K562 treated with DMSO at 1 percent for 24 hours (cell line): ENCODE measurements around the gene FGFRL1. TPM values are rescaled to one million over a fixed set of nuclear protein-coding genes. Genes with fewer than 3 reads are reported as not detected.

Experiments used
- total RNA-seq: library from RNA; unstranded; fragments of 300-600 nt; gene quantifications from 2 replicates; pipeline ENCODE4 v1.2.3, GENCODE V29; 2022; ENCODE audit warnings: low read depth; ENCODE audit not compliant: insufficient read depth

FGFRL1 gene
- 39.0 and 41.4 TPM in 2 replicates for total RNA-seq

DNA sequence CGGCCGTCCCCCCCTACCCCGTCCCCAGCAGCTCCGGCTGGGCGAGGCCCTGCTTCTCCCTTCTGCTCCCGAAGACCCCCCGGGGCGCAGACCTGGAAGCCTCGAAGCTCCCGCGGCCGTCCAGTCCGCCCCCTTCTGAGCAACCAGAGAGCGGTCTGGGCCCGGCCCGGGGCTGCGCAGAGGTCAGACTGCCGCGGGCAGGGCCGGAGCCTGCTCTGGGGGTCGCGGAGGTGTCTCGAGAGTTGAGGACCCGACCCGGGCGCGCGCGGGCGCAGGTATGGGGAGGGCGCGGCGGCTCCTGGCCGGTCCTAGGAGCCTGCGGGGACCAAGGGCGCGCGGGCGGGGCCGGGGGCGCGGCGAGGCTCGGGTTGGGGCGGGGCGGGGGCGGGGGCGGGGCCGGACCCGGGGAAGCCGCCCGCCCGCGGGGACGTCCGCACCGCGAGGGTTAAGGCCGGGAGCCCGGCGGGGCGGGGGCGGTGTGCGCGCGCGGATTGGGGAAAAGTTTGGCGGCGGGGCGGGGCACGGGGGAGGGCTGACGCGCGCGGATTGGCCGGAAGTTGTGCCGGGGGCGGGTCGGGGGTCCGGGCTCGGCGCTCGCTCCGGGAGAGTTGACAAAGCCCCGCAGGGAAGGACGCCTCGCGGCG lies at the start of gene FGFRL1:
Gene FGFRL1, plus strand, starts transcription at position 605 of the 644 bp plus-strand sequence. CDS start 860 bp downstream, outside the sequence.

GRCh38 chr4:973431-974397 lies 37.7 kb upstream of the FGFRL1 start, which contains the start of gene DGKQ:
DGKQ (minus strand) TSS chr4:973569; CDS start chr4:973482, 87 bp downstream.

DNA sequence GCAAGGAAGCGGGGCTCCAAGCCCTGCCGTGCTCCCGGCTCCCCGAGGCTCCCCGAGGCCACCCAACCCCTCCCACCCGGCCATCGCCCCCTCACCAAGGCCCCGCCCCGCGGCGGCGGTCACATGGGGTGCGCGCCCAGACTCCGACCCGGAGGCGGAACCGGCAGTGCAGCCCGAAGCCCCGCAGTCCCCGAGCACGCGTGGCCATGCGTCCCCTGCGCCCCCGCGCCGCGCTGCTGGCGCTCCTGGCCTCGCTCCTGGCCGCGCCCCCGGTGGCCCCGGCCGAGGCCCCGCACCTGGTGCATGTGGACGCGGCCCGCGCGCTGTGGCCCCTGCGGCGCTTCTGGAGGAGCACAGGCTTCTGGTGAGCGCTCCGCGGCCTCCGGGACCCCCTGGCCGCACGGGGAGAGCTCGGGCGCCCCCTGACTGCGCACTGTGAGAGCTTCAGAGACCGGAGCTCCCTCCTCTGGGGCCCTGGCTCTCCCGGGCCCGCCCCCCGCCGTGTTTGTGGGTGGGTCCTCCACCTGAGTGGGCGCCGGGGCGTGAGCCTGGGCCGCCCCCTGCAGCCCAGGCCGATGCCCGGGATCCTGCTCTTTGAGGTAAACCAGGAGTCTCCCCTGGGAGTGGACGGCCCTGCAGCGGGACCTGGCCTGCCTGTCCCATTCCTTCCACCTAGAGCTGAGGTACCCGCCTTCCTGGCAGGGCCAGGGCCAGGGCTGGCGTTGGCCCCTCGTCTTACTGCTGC lies 24.4 kb upstream of the FGFRL1 start, which contains the start of gene IDUA:
Gene IDUA, plus strand, starts transcription at position 166 of the 745 bp plus-strand sequence. Its CDS starts 41 bp downstream, at position 207.

GRCh38 chr4:993111-994029 lies 18.1 kb upstream of the FGFRL1 start, which contains the start of gene SLC26A1:
SLC26A1 (minus strand) TSS chr4:993404; CDS start chr4:991703, 1,701 bp downstream.

Other genes starting within 250 kb of the FGFRL1 start
- gene CPLX1, start 185.5 kb upstream of the FGFRL1 start, total RNA-seq = 0.13 TPM in 1 of 2 replicates, not detected in the other
- gene GAK, start 79.3 kb upstream of the FGFRL1 start, total RNA-seq = 111 and 115 TPM in 2 replicates
- gene TMEM175, start 79.2 kb upstream of the FGFRL1 start, total RNA-seq = 41.8 and 50.6 TPM in 2 replicates
- 38.7 and 40.6 TPM in 2 replicates for gene DGKQ, start 38.1 kb upstream of the FGFRL1 start, total RNA-seq
- 16.0 and 17.7 TPM in 2 replicates for gene IDUA, start 24.6 kb upstream of the FGFRL1 start, total RNA-seq
- 4.3 and 5.0 TPM in 2 replicates for gene SLC26A1, start 18.2 kb upstream of the FGFRL1 start, total RNA-seq
- not detected in 2 replicates for gene RNF212, start 101.9 kb downstream of the FGFRL1 start, total RNA-seq
- 0.96 and 3.0 TPM in 2 replicates for gene SPON2, start 161.0 kb downstream of the FGFRL1 start, total RNA-seq
- gene CTBP1, start 237.5 kb downstream of the FGFRL1 start, total RNA-seq = 142 and 151 TPM in 2 replicates